Uterus (tissue), 2 donors: ENCODE data around the gene IGFBP1.

Source experiments
- POLR2A ChIP-seq, 2 donors: fragments of 450-650 bp; IDR thresholded peaks; one replicate each; pipeline ENCODE4 v1.6.1; 2016; ENCODE audit warnings: antibody characterized with exemption in 2 of 2, mild to moderate bottlenecking in 1 of 2, moderate library complexity in 1 of 2
- TF ChIP-seq, protein P1 (sequence below), 4 experiments: fragments of 200-600 bp in 2 of 4; fragments of 450-650 bp in 2 of 4; sonication (generic) in 2 of 4; IDR thresholded peaks; one replicate each; pipeline ENCODE4 v1.5.1; 2016 to 2019; ENCODE audit warnings: antibody characterized with exemption in 4 of 4, mild to moderate bottlenecking in 2 of 4, moderate library complexity in 1 of 4

DNA sequence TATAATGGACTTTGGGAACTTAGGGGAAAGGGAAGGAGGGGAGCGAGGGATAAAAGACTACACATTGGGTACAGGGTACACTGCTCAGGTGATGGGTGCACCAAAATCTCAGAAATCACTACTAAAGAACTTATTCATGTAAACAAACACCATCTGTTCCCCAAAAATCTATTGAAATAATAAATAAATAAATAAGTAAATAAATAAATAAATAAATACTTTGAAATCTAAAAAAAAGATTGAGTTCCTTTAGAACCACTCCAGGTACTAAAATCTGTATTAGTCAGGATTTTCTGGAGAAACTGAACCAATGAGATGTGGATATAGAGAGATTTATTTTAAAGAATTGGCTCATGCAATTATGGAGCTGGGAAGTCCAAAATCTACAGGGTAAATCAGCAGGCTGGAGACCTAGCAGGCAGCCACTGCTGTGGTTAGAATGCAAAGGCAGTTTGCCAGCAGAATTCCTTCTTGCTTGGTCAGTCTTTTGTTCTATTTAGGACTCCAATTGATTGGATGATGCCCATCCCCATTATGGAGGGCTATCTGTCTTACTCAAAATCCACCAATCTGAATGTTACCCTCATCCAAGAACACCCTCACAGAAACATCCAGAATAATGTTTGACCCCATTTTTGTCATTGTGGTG lies 8.9 kb downstream of the IGFBP1 start:
- TF ChIP-seq, protein P1, sequence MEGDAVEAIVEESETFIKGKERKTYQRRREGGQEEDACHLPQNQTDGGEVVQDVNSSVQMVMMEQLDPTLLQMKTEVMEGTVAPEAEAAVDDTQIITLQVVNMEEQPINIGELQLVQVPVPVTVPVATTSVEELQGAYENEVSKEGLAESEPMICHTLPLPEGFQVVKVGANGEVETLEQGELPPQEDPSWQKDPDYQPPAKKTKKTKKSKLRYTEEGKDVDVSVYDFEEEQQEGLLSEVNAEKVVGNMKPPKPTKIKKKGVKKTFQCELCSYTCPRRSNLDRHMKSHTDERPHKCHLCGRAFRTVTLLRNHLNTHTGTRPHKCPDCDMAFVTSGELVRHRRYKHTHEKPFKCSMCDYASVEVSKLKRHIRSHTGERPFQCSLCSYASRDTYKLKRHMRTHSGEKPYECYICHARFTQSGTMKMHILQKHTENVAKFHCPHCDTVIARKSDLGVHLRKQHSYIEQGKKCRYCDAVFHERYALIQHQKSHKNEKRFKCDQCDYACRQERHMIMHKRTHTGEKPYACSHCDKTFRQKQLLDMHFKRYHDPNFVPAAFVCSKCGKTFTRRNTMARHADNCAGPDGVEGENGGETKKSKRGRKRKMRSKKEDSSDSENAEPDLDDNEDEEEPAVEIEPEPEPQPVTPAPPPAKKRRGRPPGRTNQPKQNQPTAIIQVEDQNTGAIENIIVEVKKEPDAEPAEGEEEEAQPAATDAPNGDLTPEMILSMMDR (IDR thresholded peaks at IDR 0.05), result no peak
- no peak for TF ChIP-seq POLR2A (IDR thresholded peaks at IDR 0.05)
